Activated T-cell treated with anti-CD3 and anti-CD28 coated beads, Interleukin-2, amount 50 U/mL, for 72 hours (primary cell): ENCODE measurements around the gene EVA1C. TPM values are rescaled to one million over a fixed set of nuclear protein-coding genes. Genes with fewer than 3 reads are reported as not detected.
"Not testable (repeated sequence)": the region's sequence is repeated elsewhere in the genome, so short reads cannot be mapped to it uniquely, and the experiment has no call there.

Source experiments
- ATAC-seq, 2 donors: fragments of 150-1000 bp; cut with Tn5 transposase; replicated peaks in 1 of 2; 2 replicates each; pipeline ENCODE4 v1.10.0; 2021; ENCODE audit warnings: moderate library complexity in 2 of 2, mild to moderate bottlenecking in 1 of 2
- DNase-seq, 2 donors: peaks; one replicate each; pipeline ENCODE4 v3.0.0; 2021 to 2022; ENCODE audit warnings: mixed read lengths in 1 of 2
- H3K27ac Mint-ChIP-seq: one replicate; pipeline ENCODE4 v1.8.0; 2022; ENCODE audit warnings: mild to moderate bottlenecking, moderate library complexity, mixed read lengths
- H3K27me3 Mint-ChIP-seq: one replicate; pipeline ENCODE4 v1.8.0; 2022; ENCODE audit warnings: low read depth, mixed read lengths
- H3K36me3 Mint-ChIP-seq, 2 donors: one replicate each; pipeline ENCODE4 v1.8.0; 2022; ENCODE audit warnings: mixed read lengths in 2 of 2, mild to moderate bottlenecking in 1 of 2; ENCODE audit not compliant: insufficient read depth in 2 of 2
- H3K4me1 Mint-ChIP-seq: one replicate; pipeline ENCODE4 v1.8.0; 2022; ENCODE audit warnings: low read depth, mixed read lengths
- H3K4me3 Mint-ChIP-seq, 2 donors: one replicate each; pipeline ENCODE4 v1.8.0; 2022; ENCODE audit warnings: mild to moderate bottlenecking in 2 of 2, mixed read lengths in 2 of 2, moderate library complexity in 2 of 2
- H3K9me3 Mint-ChIP-seq, 2 donors: one replicate each; pipeline ENCODE4 v1.8.0; 2022; ENCODE audit warnings: mixed read lengths in 2 of 2
- total RNA-seq, 2 donors: library from RNA; stranded (reverse); gene quantifications; one replicate each; pipeline ENCODE4 v1.2.3, GENCODE V29; 2022

EVA1C gene
- total RNA-seq, 2 donors from 2014 or later: 8.5 to 8.9 TPM

GRCh38 chr21:32543975-32544374 lies 131.5 kb downstream of the EVA1C start:
- Mint-ChIP-seq H3K4me3 (no peak overlapping the region), H3K9me3 (no peaks in the 10 kb centered on the region), H3K27ac (no peak overlapping the region), H3K4me1 (no peaks in the 10 kb centered on the region), H3K27me3 (no peaks in the 10 kb centered on the region), H3K36me3 (no peaks in the 10 kb centered on the region)
- ATAC-seq: no peak
- no peak for DNase-seq

GRCh38 chr21:32544697-32545096 lies 132.2 kb downstream of the EVA1C start:
- Mint-ChIP-seq H3K4me3 (no peak overlapping the region), H3K27ac (no peak overlapping the region), H3K4me1 (no peaks in the 10 kb centered on the region), H3K9me3 (no peaks in the 10 kb centered on the region), H3K27me3 (no peaks in the 10 kb centered on the region), H3K36me3 (no peaks in the 10 kb centered on the region)
- no peak for ATAC-seq
- DNase-seq: no peak

GRCh38 chr21:32545948-32546441 lies 133.5 kb downstream of the EVA1C start:
- no peak overlapping the region for H3K4me3 Mint-ChIP-seq
- ATAC-seq (no peak), DNase-seq (no peak)
- no peaks in the 10 kb centered on the region for H3K9me3 Mint-ChIP-seq
- H3K36me3 Mint-ChIP-seq: no peaks in the 10 kb centered on the region
- no peaks in the 10 kb centered on the region for H3K4me1 Mint-ChIP-seq
- H3K27me3 Mint-ChIP-seq: no peaks in the 10 kb centered on the region
- no peak overlapping the region for H3K27ac Mint-ChIP-seq

GRCh38 chr21:32547018-32547417 lies 134.5 kb downstream of the EVA1C start:
- Mint-ChIP-seq H3K4me1 (no peaks in the 10 kb centered on the region), H3K36me3 (no peaks in the 10 kb centered on the region), H3K27ac (no peak overlapping the region), H3K4me3 (no peak overlapping the region), H3K27me3 (no peaks in the 10 kb centered on the region), H3K9me3 (no peaks in the 10 kb centered on the region)
- no peak for DNase-seq
- ATAC-seq: no peak

GRCh38 chr21:32548978-32549377 lies 136.5 kb downstream of the EVA1C start:
- H3K27ac Mint-ChIP-seq: no peak overlapping the region
- H3K4me1 Mint-ChIP-seq: no peaks in the 10 kb centered on the region
- H3K9me3 Mint-ChIP-seq: no peaks in the 10 kb centered on the region
- H3K27me3 Mint-ChIP-seq: no peaks in the 10 kb centered on the region
- no peak overlapping the region for H3K4me3 Mint-ChIP-seq
- ATAC-seq (no peak), DNase-seq (no peak)
- no peaks in the 10 kb centered on the region for H3K36me3 Mint-ChIP-seq

- H3K4me1 Mint-ChIP-seq: no peaks in the 10 kb centered on the region
- no peak overlapping the region for H3K4me3 Mint-ChIP-seq
- ATAC-seq (no peak), DNase-seq (no peak)
- no peaks in the 10 kb centered on the region for H3K9me3 Mint-ChIP-seq
- H3K36me3 Mint-ChIP-seq: no peaks in the 10 kb centered on the region
- H3K27me3 Mint-ChIP-seq: no peaks in the 10 kb centered on the region
- H3K27ac Mint-ChIP-seq: no peak overlapping the region
Observed at GRCh38 chr21:32549440-32549839, 136.9 kb downstream of the EVA1C start.

- no peak overlapping the region for H3K4me3 Mint-ChIP-seq
- no peak for DNase-seq
- no peak overlapping the region for H3K27ac Mint-ChIP-seq
- ATAC-seq: no peak
- no peaks in the 10 kb centered on the region for H3K36me3 Mint-ChIP-seq
- no peaks in the 10 kb centered on the region for H3K27me3 Mint-ChIP-seq
- no peaks in the 10 kb centered on the region for H3K4me1 Mint-ChIP-seq
- no peaks in the 10 kb centered on the region for H3K9me3 Mint-ChIP-seq
Observed at GRCh38 chr21:32549886-32550285, 137.4 kb downstream of the EVA1C start.

GRCh38 chr21:32554832-32555638 lies 142.5 kb downstream of the EVA1C start:
- Mint-ChIP-seq H3K4me1 (peaks cover 5% of the 10 kb centered on the region), H3K9me3 (no peaks in the 10 kb centered on the region), H3K27ac (no peak overlapping the region), H3K36me3 (no peaks in the 10 kb centered on the region), H3K27me3 (no peaks in the 10 kb centered on the region), H3K4me3 (no peak overlapping the region)
- no peak for DNase-seq
- no peak for ATAC-seq

GRCh38 chr21:32558106-32558505 lies 145.6 kb downstream of the EVA1C start:
- peak overlapping the region; percentile 52 for H3K27ac Mint-ChIP-seq
- no peaks in the 10 kb centered on the region for H3K9me3 Mint-ChIP-seq
- DNase-seq: no peak
- H3K27me3 Mint-ChIP-seq: no peaks in the 10 kb centered on the region
- H3K4me3 Mint-ChIP-seq: no peak overlapping the region
- H3K36me3 Mint-ChIP-seq: no peaks in the 10 kb centered on the region
- no peak for ATAC-seq
- H3K4me1 Mint-ChIP-seq: peaks cover 5% of the 10 kb centered on the region

- ATAC-seq: no peak
- H3K4me3 Mint-ChIP-seq: no peak overlapping the region
- H3K27me3 Mint-ChIP-seq: no peaks in the 10 kb centered on the region
Observed at GRCh38 chr21:32559006-32559610, 146.6 kb downstream of the EVA1C start.

GRCh38 chr21:32560896-32561295 lies 148.4 kb downstream of the EVA1C start:
- no peaks in the 10 kb centered on the region for H3K27me3 Mint-ChIP-seq
- no peak overlapping the region for H3K4me3 Mint-ChIP-seq
- H3K36me3 Mint-ChIP-seq: peaks cover 2 to 5% of the 10 kb centered on the region in 2 donors
- no peak for ATAC-seq
- no peak overlapping the region for H3K27ac Mint-ChIP-seq
- H3K9me3 Mint-ChIP-seq: peaks cover 0 to 2% of the 10 kb centered on the region in 2 donors
- peaks cover 4% of the 10 kb centered on the region for H3K4me1 Mint-ChIP-seq
- no peak for DNase-seq

More at GRCh38 chr21:32559006-32559610, 146.6 kb downstream of the EVA1C start:
- Mint-ChIP-seq H3K4me1 (peaks cover 5% of the 10 kb centered on the region), H3K9me3 (no peaks in the 10 kb centered on the region), H3K36me3 (no peaks in the 10 kb centered on the region), H3K27ac (no peak overlapping the region)
- no peak for DNase-seq

GRCh38 chr21:32561476-32561875 lies 149.0 kb downstream of the EVA1C start:
- not testable (repeated sequence) for ATAC-seq, H3K4me3 Mint-ChIP-seq, H3K27me3 Mint-ChIP-seq, H3K36me3 Mint-ChIP-seq, H3K9me3 Mint-ChIP-seq, H3K4me1 Mint-ChIP-seq, DNase-seq
- peak overlapping the region; percentile 9 for H3K27ac Mint-ChIP-seq

GRCh38 chr21:32562426-32562825 lies 149.9 kb downstream of the EVA1C start:
- peak; percentile 18 to 32 for DNase-seq
- peaks cover 0 to 2% of the 10 kb centered on the region in 2 donors for H3K9me3 Mint-ChIP-seq
- H3K36me3 Mint-ChIP-seq: peaks cover 2 to 5% of the 10 kb centered on the region in 2 donors
- H3K4me1 Mint-ChIP-seq: no peaks in the 10 kb centered on the region
- H3K27ac Mint-ChIP-seq: no peak overlapping the region
- H3K4me3 Mint-ChIP-seq: no peak overlapping the region
- no peaks in the 10 kb centered on the region for H3K27me3 Mint-ChIP-seq
- ATAC-seq: peak; percentile 65 to 85
